ENCODE results near the gene FAM219B.

Gene FAM219B

DNA sequence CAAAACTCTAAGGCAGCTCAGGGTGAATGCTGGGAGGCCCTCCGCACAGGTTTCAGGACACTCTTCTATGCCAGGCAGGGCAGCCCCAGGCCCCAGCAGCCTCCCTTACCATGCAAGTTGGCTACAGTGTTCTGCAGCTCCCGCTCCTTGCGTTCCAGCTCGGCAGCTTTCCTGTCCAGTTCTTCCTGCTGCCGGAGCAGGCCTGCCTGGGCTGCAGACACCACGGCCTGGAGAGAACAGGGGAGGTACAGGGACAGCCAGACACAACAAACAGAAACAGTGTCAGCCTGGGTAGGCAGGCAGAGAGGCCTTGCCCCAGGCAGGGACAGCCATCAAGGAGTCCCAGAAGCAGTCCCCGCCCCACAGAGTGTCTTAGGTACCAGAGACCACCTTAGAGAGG is 54.7 kb downstream of the FAM219B start:
- DNase-seq (ENCODE audit: extremely low read depth in 1 of 2, low read depth in 1 of 2): no peak

GRCh38 chr15:74850393-74850792 is 56.3 kb downstream of the FAM219B start:
- no peak for DNase-seq (ENCODE audit: extremely low read depth in 1 of 2, low read depth in 1 of 2)
